A549 (cell line): Measurements from ENCODE around the gene NCOA3. TPM values are rescaled to one million over a fixed set of nuclear protein-coding genes. Genes with fewer than 3 reads are reported as not detected.

ENCODE experiments used
- ATAC-seq, 2 experiments: fragments of 200-7000 bp in 1 of 2; fragments of >200 bp in 1 of 2; cut with Nextera tagmentation in 1 of 2; cut with Tn5 transposase in 1 of 2; 3 replicates each; pipeline versions ENCODE4 v1.8.0 to v1.9.1; 2018 to 2020; ENCODE audit warnings: mild to moderate bottlenecking in 1 of 2, moderate library complexity in 1 of 2
- CTCF ChIA-PET: fragments of 300-600 bp; sonication (Branson Sonifier 250); formaldehyde crosslinking; extraction: SDS; loops from one replicate; lab custom pipeline; 2021; ENCODE audit warnings: antibody characterized with exemption, inconsistent platforms; lab: Yijun Ruan, JAX
- POLR2A ChIA-PET: fragments of 350-600 bp; formaldehyde crosslinking; extraction: SDS; loops from one replicate; lab custom pipeline; 2021; ENCODE audit warnings: antibody characterized with exemption, inconsistent platforms; lab: Yijun Ruan, JAX
- DNase-seq, 2 experiments: peaks; one replicate each; pipeline versions ENCODE4 v3.0.0 to v3.0.0-alpha.2; 2011 to 2016; ENCODE audit warnings: low read depth in 1 of 2, low spot score in 1 of 2
- FAIRE-seq: peaks from 2 replicates; lab custom pipeline; 2011; peaks lifted over from hg19 to GRCh38; lab: Jason Lieb, UNC
- H3K27ac ChIP-seq, 2 experiments: fragments of >200 bp; sonication (Bioruptor Twin); formaldehyde crosslinking; 3 replicates each; pipeline ENCODE4 v1.5.1; 2016 to 2017
- H3K4me1 ChIP-seq: fragments of >200 bp; sonication (Bioruptor Twin); formaldehyde crosslinking; 3 replicates; pipeline ENCODE4 v1.6.1; 2016
- H3K4me2 ChIP-seq: fragments of >200 bp; sonication (Bioruptor Twin); formaldehyde crosslinking; 3 replicates; pipeline ENCODE4 v1.6.1; 2016
- H3K4me3 ChIP-seq: fragments of >200 bp; sonication (Bioruptor Twin); formaldehyde crosslinking; 3 replicates; pipeline ENCODE4 v1.5.1; 2016
- H3K9me3 ChIP-seq: fragments of >200 bp; sonication (Bioruptor Twin); formaldehyde crosslinking; 3 replicates; pipeline ENCODE4 v1.6.1; 2016
- CHD2 ChIP-seq: fragments of 150-350 bp; IDR thresholded peaks from 2 replicates; pipeline ENCODE4 v1.6.1; 2014; ENCODE audit warnings: low read length; ENCODE audit not compliant: partially characterized antibody
- CTCF ChIP-seq: fragments of >200 bp; sonication (Bioruptor Twin); formaldehyde crosslinking; IDR thresholded peaks from 3 replicates; pipeline ENCODE4 v1.5.1; 2016
- E2F6 ChIP-seq: IDR thresholded peaks from 2 replicates; pipeline ENCODE4 v1.6.1; 2012; ENCODE audit warnings: low read depth, borderline replicate concordance
- EHMT2 ChIP-seq: fragments of 200-600 bp; sonication (generic); IDR thresholded peaks from 2 replicates; pipeline ENCODE4 v1.6.1; 2016; ENCODE audit warnings: antibody characterized with exemption, low read depth, mild to moderate bottlenecking, moderate library complexity
- ESRRA ChIP-seq: fragments of 150-350 bp; IDR thresholded peaks from 2 replicates; pipeline ENCODE4 v1.6.1; 2014; ENCODE audit warnings: mild to moderate bottlenecking, low read length, borderline replicate concordance
- HDAC2 ChIP-seq: fragments of 200-600 bp; sonication (generic); IDR thresholded peaks from 2 replicates; pipeline ENCODE4 v1.6.1; 2016
- HMGXB4 ChIP-seq: fragments of 250-450 bp; sonication (Bioruptor Pico); IDR thresholded peaks from 2 replicates; pipeline ENCODE4 v1.5.0; 2021; ENCODE audit warnings: mild to moderate bottlenecking, moderate library complexity, borderline replicate concordance
- HOXB5 ChIP-seq: fragments of 250-450 bp; sonication (Bioruptor Pico); IDR thresholded peaks from 2 replicates; pipeline ENCODE4 v1.5.0; 2020; ENCODE audit warnings: mild to moderate bottlenecking, moderate library complexity
- KDM5A ChIP-seq: fragments of 200-600 bp; sonication (generic); IDR thresholded peaks from 2 replicates; pipeline ENCODE4 v1.6.1; 2016; ENCODE audit warnings: antibody characterized with exemption, mild to moderate bottlenecking
- NFE2L2 ChIP-seq: fragments of 150-350 bp; conservative IDR thresholded peaks from 2 replicates; pipeline ENCODE4 v1.6.1; 2014; ENCODE audit warnings: low read length
- PBX3 ChIP-seq: IDR thresholded peaks from 2 replicates; pipeline ENCODE4 v1.6.1; 2012
- POLR2AphosphoS2 ChIP-seq: conservative IDR thresholded peaks from 2 replicates; pipeline ENCODE4 v1.6.1; 2012; ENCODE audit warnings: low read length, improper control_type of control experiment, inconsistent platforms
- RCOR1 ChIP-seq: fragments of 150-350 bp; IDR thresholded peaks from 2 replicates; pipeline ENCODE4 v1.6.1; 2014; ENCODE audit warnings: antibody characterized with exemption, low read length, low read depth
- RNF2 ChIP-seq: fragments of 200-600 bp; sonication (generic); IDR thresholded peaks from 2 replicates; pipeline ENCODE4 v1.6.1; 2016; ENCODE audit warnings: low read depth, mild to moderate bottlenecking, antibody characterized with exemption, moderate library complexity, borderline replicate concordance
- TFCP2L1 ChIP-seq: fragments of 250-450 bp; sonication (Bioruptor Pico); IDR thresholded peaks from 2 replicates; pipeline ENCODE4 v1.5.0; 2021; ENCODE audit warnings: mild to moderate bottlenecking
- USF2 ChIP-seq: fragments of 450-650 bp; IDR thresholded peaks from 2 replicates; pipeline ENCODE4 v1.6.1; 2014; ENCODE audit warnings: antibody characterized with exemption
- ZC3H11A ChIP-seq: fragments of 450-650 bp; IDR thresholded peaks from 2 replicates; pipeline ENCODE4 v1.6.1; 2014; ENCODE audit warnings: antibody characterized with exemption, mild to moderate bottlenecking
- ZFP36 ChIP-seq: fragments of 450-650 bp; IDR thresholded peaks from 2 replicates; pipeline ENCODE4 v1.6.1; 2014; ENCODE audit warnings: borderline replicate concordance; ENCODE audit not compliant: partially characterized antibody
- WGBS: methylation state at CpG from one replicate; pipeline ENCODE4 v1.1.6; 2017; ENCODE audit errors: missing lambda C conversion rate; 5-methylcytosine and 5-hydroxymethylcytosine counted together
- polyA plus RNA-seq, 4 experiments: library from polyadenylated mRNA; depleted of rRNA in 3 of 4; stranded (reverse); fragments of >200 nt; fragmentation: RNase III in 1 of 4; extraction: RNeasy Plus Mini Kit Qiagen cat#74134 plus additional on column Dnase treatment in 1 of 4; gene quantifications; 2 replicates in 3 of 4; 3 replicates in 1 of 4; pipeline ENCODE4 v1.2.3, GENCODE V29; 2011 to 2017

The NCOA3 gene
- polyA plus RNA-seq, 2 of the 4 experiments (the other 2 are of a cell fraction), result 42.9 to 136 TPM

- TF ChIP-seq USF2 (no peak), KDM5A (no peak), NFE2L2 (no peak)
- TF ChIP-seq, all 56 proteins: peak for 0
Measured at GRCh38 chr20:47667086-47667485, 165.4 kb downstream of the NCOA3 start (continued).

- Histone ChIP-seq H3K4me2 (no peak overlapping the region), H3K27ac (no peak overlapping the region), H3K4me1 (peaks cover 4% of the 10 kb centered on the region; the same call in 1 of the 3 replicates), H3K4me3 (no peak overlapping the region), H3K9me3 (no peaks in the 10 kb centered on the region)
- FAIRE-seq, result no peak
- 84% methylated on average over 19 of the region's 19 CpGs for WGBS
- ATAC-seq, result no peak
- POLR2A ChIA-PET, result no interaction called here
- no peak for DNase-seq
- CTCF ChIA-PET, result interaction anchor here (0.9 to 4.1 kb wide), 3 partner anchors 8 to 953 kb away, joined by 3 to 22 read pairs (median 20); no protein-coding TSS in a partner anchor
- TF ChIP-seq RCOR1, result no peak
- no peak for TF ChIP-seq HDAC2
- TF ChIP-seq RNF2, result no peak
- TF ChIP-seq EHMT2, result no peak
- no peak for TF ChIP-seq HMGXB4 (CRISPR knock-in tag)
- no peak for TF ChIP-seq ZC3H11A
- TF ChIP-seq HOXB5 (CRISPR knock-in tag), result no peak
- no peak for TF ChIP-seq ZFP36
- no peak for TF ChIP-seq CHD2
- no peak for TF ChIP-seq CTCF
- no peak for TF ChIP-seq PBX3
Measured at GRCh38 chr20:47667531-47668312, 166.0 kb downstream of the NCOA3 start.

GRCh38 chr20:47668313-47669151, 166.8 kb downstream of the NCOA3 start:
- FAIRE-seq, result no peak
- H3K4me3 ChIP-seq, result no peak overlapping the region
- DNase-seq, result no peak
- no peaks in the 10 kb centered on the region for H3K9me3 ChIP-seq
- no peak; a peak in 1 of 6 replicates for ATAC-seq
- WGBS, result 90% methylated on average over 23 of the region's 23 CpGs
- no peak overlapping the region for H3K4me2 ChIP-seq
- H3K4me1 ChIP-seq, result peaks cover 4% of the 10 kb centered on the region; the same call in 1 of the 3 replicates
- CTCF ChIA-PET, result interaction anchor here (0.7 to 4.1 kb wide), 5 partner anchors 9 to 953 kb away, joined by 3 to 22 read pairs (median 3); no protein-coding TSS in a partner anchor
- POLR2A ChIA-PET, result no interaction called here
- no peak overlapping the region for H3K27ac ChIP-seq
- TF ChIP-seq TFCP2L1 (CRISPR knock-in tag) (no peak), POLR2AphosphoS2 (peak; percentile 81; the same call in 1 of the 2 replicates), ESRRA (no peak), E2F6 (no peak)
